GM19452 (cell line): ENCODE results near the gene G6PC1.
"Not testable (repeated sequence)": the region's sequence is repeated elsewhere in the genome, so short reads cannot be mapped to it uniquely, and the experiment has no call there.

ENCODE experiments used
- ATAC-seq: cut with Tn5 transposase; IDR thresholded peaks from one replicate; pipeline ENCODE4 v1.9.1; 2021; ENCODE audit not compliant: unreplicated experiment

Gene G6PC1

GRCh38 chr17:42901535-42902229, 1.1 kb downstream of the G6PC1 start:
- ATAC-seq: no peak

- ATAC-seq: no peak
Measured at GRCh38 chr17:42904110-42904469, 3.5 kb downstream of the G6PC1 start.

GRCh38 chr17:42906772-42907446, 6.3 kb downstream of the G6PC1 start:
- no peak for ATAC-seq

GRCh38 chr17:42908872-42909700, 8.5 kb downstream of the G6PC1 start:
- no peak for ATAC-seq

- ATAC-seq: no peak
Measured at GRCh38 chr17:42913522-42913921, 12.9 kb downstream of the G6PC1 start.

- ATAC-seq: no peak
Measured at GRCh38 chr17:42913981-42914617, 13.5 kb downstream of the G6PC1 start.

- not testable (repeated sequence) for ATAC-seq
Measured at GRCh38 chr17:42915288-42915687, 14.7 kb downstream of the G6PC1 start.

GRCh38 chr17:42916388-42917235, 16.0 kb downstream of the G6PC1 start:
- ATAC-seq: not testable (repeated sequence)

GRCh38 chr17:42917236-42917603, 16.6 kb downstream of the G6PC1 start:
- no peak for ATAC-seq

GRCh38 chr17:42918902-42919521, 18.4 kb downstream of the G6PC1 start:
- ATAC-seq: no peak

GRCh38 chr17:42919522-42920077, 19.0 kb downstream of the G6PC1 start:
- ATAC-seq: not testable (repeated sequence)

GRCh38 chr17:42920106-42920900, 19.7 kb downstream of the G6PC1 start:
- no peak for ATAC-seq

GRCh38 chr17:42920922-42921321, 20.3 kb downstream of the G6PC1 start:
- ATAC-seq: no peak

- ATAC-seq: no peak
Measured at GRCh38 chr17:42922294-42922693, 21.7 kb downstream of the G6PC1 start.

- not testable (repeated sequence) for ATAC-seq
Measured at GRCh38 chr17:42923472-42923871, 22.9 kb downstream of the G6PC1 start.

- ATAC-seq: no peak
Measured at GRCh38 chr17:42924891-42925290, 24.3 kb downstream of the G6PC1 start.

GRCh38 chr17:42928714-42929496, 28.3 kb downstream of the G6PC1 start:
- no peak for ATAC-seq

GRCh38 chr17:42929497-42929844, 28.9 kb downstream of the G6PC1 start:
- no peak for ATAC-seq
